Left ventricle myocardium superior (tissue), 1 donor: ENCODE results near the gene CTAGE8. TPM values are rescaled to one million over a fixed set of nuclear protein-coding genes. Genes with fewer than 3 reads are reported as not detected.
A peak's percentile ranks its signal among the peaks of the same experiment; 100 is the strongest.
"Not testable (repeated sequence)": the region's sequence is repeated elsewhere in the genome, so short reads cannot be mapped to it uniquely, and the experiment has no call there.

ENCODE experiments used
- ATAC-seq: fragments of 200-7000 bp; cut with Tn5 transposase; one replicate; pipeline ENCODE4 v1.9.1; 2020; ENCODE audit warnings: mild to moderate bottlenecking, moderate library complexity
- DNase-seq: peaks from one replicate; pipeline ENCODE4 v3.0.0-alpha.2; 2020
- intact Hi-C: fragments of 100-400 bp; cut with micrococcal nuclease; formaldehyde crosslinking; loops from one replicate; pipeline ENCODE4 v1.11.0; 2022
- long read RNA-seq: library from polyadenylated mRNA; unstranded; transcript quantifications from one replicate; pipeline ENCODE4 v2.0.0, GENCODE V29; 2021
- total RNA-seq: library from RNA; stranded (reverse); fragmentation: NEBNext Ultra II Directional; extraction: Animal tissue kit (Norgen Biotek cat#: 25700); gene quantifications from one replicate; pipeline ENCODE4 v1.2.1, GENCODE V29; 2021
- donor health status: DM: no; HTN: yes; CAD: no; lungs with severe emphysema.

CTAGE8 gene
- total RNA-seq = not detected
- long read RNA-seq = 0 reads

DNA sequence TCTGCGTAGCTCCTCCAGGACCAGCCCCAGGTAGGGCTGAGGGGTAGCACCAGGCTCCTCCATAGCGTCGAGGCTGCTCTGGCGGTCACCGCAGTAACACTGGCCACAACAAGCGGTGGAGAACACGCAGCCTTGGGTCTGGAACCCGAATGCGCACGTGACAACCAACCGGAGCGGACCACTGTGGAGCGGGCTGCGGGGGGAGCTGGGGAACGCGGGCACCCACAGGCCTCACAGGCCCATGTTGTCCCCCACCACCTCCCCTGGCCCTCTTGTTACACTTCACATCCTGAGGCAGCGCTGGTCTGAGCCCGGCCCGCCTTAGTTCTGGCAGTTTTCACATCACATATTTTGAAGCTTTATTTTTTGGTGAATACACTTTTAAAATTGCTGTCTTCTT lies at the start of gene CTAGE8:
Gene CTAGE8, minus strand, starts transcription at position 101 of the 400 bp plus-strand sequence. Its CDS starts 38 bp downstream, at position 63.
- DNase-seq, ATAC-seq, intact Hi-C loops: not testable (repeated sequence)

- intact Hi-C loops, ATAC-seq, DNase-seq: not testable (repeated sequence)
Measured at GRCh38 chr7:144317537-144317936, 48.4 kb upstream of the CTAGE8 start.

DNA sequence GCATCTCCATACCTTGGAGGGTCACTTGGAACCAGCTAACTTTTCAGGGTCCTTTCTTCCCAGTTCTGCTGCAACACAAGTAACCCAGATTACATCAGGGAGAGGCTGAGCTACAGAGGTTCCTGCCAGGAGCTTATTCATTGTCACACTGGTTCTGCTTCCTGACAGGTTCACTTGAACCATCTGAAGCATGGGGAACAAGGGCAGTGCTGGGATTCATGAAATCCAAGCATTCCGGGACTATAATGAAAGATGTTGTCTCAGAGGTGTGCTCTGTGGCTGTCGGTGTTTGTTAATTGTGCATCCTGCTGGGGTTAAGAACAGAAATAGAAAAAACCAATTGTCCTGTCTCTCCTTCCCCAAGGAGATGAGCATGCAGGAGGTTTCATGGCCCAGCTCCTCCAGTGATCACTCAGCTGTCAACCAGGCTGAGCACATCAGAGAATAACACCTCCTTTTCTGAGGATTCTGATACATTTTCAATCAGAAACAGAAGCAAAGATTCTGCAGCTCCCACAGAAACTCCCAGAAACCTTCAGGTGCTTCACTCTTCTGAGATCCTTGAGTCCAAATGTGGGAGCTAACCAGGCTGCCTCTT lies 42.9 kb upstream of the CTAGE8 start, which contains the start of gene OR2A1:
Gene OR2A1, plus strand, starts transcription at position 548 of the 598 bp plus-strand sequence. CDS start 5,706 bp downstream, outside the sequence.
- DNase-seq, intact Hi-C loops, ATAC-seq: not testable (repeated sequence)

- DNase-seq, ATAC-seq, intact Hi-C loops: not testable (repeated sequence)
Measured at GRCh38 chr7:144311218-144311617, 42.1 kb upstream of the CTAGE8 start.

- ATAC-seq, intact Hi-C loops, DNase-seq: not testable (repeated sequence)
Measured at GRCh38 chr7:144309702-144310101, 40.6 kb upstream of the CTAGE8 start.

DNA sequence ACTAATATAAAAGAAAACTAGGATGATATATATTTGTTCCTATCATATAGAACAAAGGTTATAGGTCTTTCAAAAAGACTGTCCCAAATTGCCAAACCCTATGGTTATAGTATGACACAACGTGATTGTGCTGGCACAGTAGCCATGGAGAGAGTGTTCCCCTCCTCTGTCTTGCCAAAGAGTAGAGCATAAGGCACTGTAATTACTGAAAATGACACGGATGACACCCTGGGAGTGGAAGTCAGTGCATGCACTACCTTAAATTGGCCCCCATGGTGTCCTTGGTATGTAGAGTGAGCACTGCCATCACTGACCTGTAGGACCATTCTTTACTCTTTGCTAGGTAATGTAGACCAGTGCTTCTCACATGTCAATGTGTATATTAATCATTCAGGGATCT lies 36.1 kb upstream of the CTAGE8 start:
- intact Hi-C loops, DNase-seq, ATAC-seq: not testable (repeated sequence)

DNA sequence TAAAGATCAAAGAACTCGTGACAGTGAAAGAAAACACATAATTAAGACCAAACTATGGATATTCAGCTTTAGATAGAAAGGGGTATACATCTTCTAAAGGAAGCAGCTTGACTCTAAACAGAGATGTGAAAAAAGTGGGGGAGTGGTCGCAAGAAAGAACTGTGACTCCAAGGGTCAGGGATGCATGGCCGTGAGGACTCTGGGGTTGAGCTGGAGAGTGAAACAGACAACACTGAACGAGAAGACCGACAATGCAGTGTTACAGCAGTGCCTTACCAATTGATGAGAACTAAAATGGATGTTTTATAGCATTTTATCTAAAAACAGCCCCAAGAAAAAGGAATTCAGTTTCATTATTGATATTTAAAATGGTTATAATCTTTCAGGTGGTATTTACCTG lies 34.5 kb upstream of the CTAGE8 start:
- DNase-seq, ATAC-seq, intact Hi-C loops: not testable (repeated sequence)

DNA sequence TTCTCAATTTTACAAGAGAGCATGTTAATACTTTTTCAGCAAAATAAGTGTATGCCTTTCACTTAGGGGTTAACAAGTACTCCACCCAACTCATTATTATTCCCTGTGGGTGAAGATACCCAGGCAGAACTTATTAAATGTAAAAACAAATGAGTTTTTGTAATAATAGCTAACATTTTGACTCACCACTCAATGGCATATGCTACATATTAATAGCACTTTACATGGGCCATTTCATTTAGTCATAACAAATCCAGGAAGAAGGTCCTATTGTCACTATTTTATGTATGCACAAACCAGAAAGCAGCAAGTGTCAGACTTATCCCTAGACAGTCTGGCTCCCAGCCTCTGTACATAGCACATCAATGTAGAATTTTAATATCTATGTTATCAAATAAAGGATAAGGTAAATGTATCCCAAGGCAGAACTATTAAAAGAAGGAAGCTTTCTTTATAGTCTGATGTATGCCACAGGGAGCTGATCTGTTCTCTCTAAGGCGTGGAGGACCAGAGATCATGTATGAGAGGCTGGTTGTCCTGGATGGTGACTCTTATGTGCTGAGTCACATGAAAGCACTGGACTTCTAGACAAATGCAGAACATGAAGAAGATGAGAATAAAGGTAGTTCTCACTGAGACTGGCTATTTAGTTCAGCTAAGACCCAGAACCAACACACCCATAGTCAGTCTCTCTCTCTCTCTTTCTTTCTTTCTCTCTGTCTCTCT lies 33.7 kb upstream of the CTAGE8 start:
- intact Hi-C loops, ATAC-seq, DNase-seq: not testable (repeated sequence)

DNA sequence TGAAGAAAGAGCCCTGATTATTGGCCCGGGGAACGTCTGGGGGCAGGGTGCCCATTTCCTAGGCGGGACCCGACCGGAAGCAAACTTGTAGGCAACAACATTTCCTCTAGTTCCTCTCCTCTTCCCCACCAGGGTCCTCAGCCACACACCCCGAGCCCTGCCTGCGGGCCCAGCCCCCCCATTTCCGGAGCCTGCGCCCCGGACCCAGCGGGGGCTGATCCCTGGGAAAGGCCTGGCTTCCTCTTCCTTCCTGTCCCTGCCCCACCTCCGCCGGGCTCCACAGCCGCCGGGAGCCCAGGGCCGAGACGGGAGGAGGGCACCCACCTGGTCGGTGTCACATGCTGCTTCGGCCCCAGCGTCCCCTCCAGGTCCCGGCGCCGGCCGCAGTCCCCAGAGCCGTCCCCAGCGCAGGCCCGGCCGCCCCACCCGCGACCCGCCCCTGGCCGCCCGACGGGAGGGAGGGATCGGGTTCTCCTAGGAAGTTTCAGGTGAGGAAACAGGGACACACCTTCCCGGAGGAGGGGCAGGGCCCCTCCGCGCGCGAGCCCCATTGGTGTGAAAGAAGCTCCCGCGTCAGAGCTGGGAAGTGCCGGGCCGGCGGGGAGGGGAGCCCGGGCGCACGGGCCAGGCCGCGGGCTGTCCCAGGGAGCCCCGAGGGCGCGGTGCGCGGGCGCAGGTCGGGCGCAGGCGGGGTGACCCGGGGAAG lies 24.9 kb upstream of the CTAGE8 start:
- DNase-seq, intact Hi-C loops: not testable (repeated sequence)
- ATAC-seq = peak; percentile 93

DNA sequence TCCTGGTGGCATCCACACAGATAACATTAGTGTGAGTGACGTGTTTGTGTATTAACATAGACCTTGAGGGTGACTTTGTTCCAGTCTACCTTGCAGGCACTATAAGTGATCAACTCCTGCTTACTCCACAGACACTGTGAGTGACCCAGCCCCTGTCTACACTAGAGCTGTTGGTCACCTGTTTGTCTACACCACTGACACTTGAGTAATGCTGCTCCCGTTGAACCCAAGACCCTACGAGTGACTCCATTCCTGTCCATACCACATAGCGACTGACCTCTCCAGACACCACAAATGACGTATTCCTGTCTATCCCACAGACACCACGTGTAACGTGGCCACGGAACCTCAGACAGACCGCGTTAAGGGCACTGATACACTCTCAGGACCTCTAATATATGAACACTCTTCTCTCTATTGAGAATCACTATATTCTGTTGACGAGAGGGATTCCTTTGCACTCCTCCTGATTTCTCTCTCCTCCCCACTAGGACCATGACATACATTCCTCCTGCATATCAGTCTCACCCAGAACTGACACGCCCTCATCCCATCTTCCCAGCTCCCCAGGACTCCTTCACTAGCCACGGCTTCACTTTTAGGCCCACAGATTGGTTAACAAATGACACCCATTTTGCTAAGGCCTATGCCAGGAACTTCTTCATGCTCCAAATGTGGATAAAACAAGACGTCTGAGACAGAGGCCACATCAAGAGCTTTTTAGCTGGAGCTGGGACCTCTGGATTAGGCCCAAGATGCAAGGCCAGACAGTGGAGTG lies 23.5 kb upstream of the CTAGE8 start:
- DNase-seq, ATAC-seq, intact Hi-C loops: not testable (repeated sequence)

DNA sequence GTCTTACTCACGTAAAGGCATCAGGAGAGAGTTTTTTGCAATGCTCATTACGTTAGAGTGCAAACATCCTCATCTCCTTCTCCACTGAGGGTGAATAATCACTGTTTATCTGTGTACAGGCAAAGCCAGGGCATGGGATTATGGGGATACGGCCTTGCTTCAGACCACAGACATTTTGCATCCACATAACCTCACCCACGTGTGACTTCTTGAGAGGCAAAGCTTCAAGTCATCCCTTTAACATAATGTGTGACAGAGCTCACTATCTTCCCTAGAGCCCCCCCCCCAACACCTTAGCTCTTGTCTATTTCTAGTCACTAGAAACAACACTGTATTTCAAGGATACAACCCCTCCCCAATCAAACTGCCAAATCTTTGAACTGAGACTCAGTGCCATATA lies 22.5 kb upstream of the CTAGE8 start:
- ATAC-seq, DNase-seq: not testable (repeated sequence)

DNA sequence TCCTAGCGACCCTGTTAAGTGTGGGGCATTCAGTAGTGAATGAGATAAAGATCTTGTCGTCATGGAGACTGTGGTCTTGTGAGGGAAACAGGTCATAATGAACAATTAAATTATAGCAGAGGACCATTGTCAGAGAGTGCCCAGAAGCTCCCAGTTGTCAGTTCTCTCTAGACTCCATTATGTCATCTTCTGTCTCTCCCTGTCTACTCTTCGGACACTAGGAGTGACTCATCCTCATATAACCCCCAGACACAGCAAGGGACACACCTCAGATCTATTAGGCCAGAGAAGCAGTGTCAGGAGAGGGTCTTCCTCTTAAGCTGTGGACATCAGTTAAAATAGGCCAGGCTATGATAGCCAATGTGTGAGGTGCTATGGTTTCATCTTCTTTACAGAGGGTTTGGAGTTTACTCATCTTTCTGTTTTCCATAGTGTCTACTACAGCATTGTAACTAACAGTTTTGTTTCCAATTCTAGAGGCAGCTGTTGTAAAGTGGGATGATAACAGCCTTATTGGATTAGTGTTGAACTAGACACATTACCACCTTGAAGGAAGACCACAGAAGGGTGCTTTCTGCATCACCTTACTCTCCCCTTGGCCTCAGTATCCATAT lies 18.2 kb upstream of the CTAGE8 start:
- DNase-seq, intact Hi-C loops, ATAC-seq: not testable (repeated sequence)

More for the DNA sequence above, 22.5 kb upstream of the CTAGE8 start:
- intact Hi-C loops = not testable (repeated sequence)

GRCh38 chr7:144283716-144284115 lies 14.6 kb upstream of the CTAGE8 start:
- ATAC-seq, intact Hi-C loops, DNase-seq: not testable (repeated sequence)

- ATAC-seq, DNase-seq, intact Hi-C loops: not testable (repeated sequence)
Measured at GRCh38 chr7:144282490-144282889, 13.4 kb upstream of the CTAGE8 start.

DNA sequence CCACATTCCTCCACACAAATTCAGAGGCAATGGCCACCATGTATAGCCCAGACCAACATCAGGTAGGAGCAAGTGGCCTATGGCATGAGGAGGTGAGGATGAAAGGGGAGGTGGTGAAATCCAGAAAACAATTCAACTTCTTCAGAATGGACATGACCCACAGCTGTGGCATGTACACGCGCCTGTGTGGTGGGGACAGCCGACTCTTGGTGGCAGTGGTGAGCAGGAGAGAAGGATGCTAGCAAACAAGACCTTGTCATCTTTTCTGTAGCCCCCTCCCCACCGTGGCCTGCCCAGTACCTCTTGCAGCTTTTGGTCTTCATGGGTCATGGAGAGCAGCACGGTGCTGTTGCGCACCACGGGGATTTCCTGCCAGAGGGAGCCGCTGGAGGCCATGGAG lies 12.9 kb upstream of the CTAGE8 start:
- ATAC-seq, intact Hi-C loops, DNase-seq: not testable (repeated sequence)

DNA sequence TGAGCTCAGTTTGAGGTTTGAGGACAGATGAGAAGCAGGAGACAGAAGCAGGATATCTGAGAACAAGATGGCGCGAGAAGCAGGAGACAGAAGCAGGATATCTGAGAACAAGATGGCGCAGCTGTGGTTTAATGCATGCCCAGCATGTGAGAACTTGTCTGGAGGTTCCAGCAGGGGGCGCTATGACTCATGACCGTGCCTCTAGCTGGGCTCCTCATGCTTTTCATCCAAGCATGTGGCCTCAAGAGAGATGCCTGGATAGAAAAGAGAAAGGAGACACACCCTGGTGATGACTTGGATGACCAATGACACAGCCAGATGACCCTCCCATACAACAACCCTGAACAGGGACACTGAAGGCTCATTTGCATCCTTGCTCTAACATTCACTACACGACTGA lies 10.9 kb upstream of the CTAGE8 start:
- DNase-seq, ATAC-seq, intact Hi-C loops: not testable (repeated sequence)

DNA sequence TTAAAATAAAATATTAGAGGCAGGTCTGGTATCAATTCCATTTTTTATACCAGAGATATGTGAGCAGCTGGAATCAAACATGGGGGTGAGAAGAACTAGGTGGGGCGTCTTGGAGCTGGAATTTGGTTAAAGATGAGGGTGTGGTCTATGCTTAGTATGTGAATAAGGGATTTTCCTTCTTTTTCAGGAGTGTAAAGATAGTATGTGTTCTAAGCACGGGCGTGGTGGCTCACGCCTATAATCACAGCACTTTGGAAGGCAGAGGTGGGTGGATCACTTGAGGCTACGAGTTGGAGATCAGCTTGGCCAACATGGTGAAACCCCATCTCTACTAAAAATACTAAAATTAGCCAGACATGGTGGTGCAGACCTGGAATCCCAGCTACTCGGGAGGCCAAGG lies 6.2 kb upstream of the CTAGE8 start:
- intact Hi-C loops, DNase-seq, ATAC-seq: not testable (repeated sequence)

DNA sequence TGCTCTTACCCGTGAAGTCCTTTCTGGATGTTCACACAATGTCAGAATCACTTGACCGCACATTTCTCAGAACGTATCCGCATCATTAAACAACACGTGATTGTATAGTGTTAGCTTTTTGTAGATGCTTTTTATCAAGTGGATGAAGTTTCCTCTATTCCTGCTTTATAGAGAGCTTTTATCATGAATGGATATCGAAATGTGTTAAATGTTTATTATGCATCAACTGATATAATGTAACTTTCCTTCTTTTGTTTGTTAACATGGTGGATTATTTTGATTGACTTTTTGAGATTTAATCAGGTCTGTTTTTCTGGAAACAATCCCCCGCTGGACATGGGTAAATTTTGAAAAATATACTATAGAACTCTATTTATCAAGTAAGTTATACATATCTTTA lies 4.4 kb downstream of the CTAGE8 start, which contains the start of gene OR2A7:
Gene OR2A7, minus strand, starts transcription at position 101 of the 400 bp plus-strand sequence. CDS start 5,164 bp downstream, outside the sequence.
- ATAC-seq, DNase-seq, intact Hi-C loops: not testable (repeated sequence)
